ENCODE results near the gene NOTCH4.
"Not testable (repeated sequence)": the region's sequence is repeated elsewhere in the genome, so short reads cannot be mapped to it uniquely, and the experiment has no call there.

DNA sequence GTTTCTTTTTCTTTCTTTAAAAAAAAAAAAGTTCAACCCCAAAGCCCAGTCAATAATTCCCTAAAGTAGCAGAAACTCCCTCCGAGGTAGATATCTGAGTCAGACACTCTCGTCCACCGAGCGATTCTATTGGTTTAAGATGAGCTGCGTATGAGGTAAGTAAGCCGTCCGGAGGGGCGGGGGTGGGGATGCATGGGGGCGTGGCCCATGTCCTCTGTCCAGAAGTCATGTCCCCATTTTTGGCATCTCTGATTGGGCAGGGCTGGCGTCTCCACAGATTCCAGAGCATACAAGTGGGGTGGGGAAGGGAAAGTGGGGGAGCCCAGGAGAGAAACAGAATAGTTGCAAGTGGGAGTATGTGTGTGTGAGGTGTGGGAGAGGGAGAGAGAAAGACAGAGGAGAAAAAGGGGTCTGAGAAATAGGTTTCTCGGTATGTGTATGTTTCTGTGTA, 38.2 kb downstream of the NOTCH4 start:
- TF ChIP-seq, protein P1, sequence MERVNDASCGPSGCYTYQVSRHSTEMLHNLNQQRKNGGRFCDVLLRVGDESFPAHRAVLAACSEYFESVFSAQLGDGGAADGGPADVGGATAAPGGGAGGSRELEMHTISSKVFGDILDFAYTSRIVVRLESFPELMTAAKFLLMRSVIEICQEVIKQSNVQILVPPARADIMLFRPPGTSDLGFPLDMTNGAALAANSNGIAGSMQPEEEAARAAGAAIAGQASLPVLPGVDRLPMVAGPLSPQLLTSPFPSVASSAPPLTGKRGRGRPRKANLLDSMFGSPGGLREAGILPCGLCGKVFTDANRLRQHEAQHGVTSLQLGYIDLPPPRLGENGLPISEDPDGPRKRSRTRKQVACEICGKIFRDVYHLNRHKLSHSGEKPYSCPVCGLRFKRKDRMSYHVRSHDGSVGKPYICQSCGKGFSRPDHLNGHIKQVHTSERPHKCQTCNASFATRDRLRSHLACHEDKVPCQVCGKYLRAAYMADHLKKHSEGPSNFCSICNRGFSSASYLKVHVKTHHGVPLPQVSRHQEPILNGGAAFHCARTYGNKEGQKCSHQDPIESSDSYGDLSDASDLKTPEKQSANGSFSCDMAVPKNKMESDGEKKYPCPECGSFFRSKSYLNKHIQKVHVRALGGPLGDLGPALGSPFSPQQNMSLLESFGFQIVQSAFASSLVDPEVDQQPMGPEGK (CRISPR knock-in tag; IDR thresholded peaks at IDR 0.05; ENCODE audit: borderline replicate concordance), result not testable (repeated sequence)
- not testable (repeated sequence) for TF ChIP-seq ZFP3 (CRISPR knock-in tag; IDR thresholded peaks at IDR 0.05); ESRRG (CRISPR knock-in tag; IDR thresholded peaks at IDR 0.05); CSDC2 (CRISPR knock-in tag; IDR thresholded peaks at IDR 0.05); ZNF565 (CRISPR knock-in tag; conservative IDR thresholded peaks at IDR 0.05; ENCODE audit: low read depth); BACH2 (CRISPR knock-in tag; IDR thresholded peaks at IDR 0.05; ENCODE audit: borderline replicate concordance); ZNF8 (CRISPR knock-in tag; IDR thresholded peaks at IDR 0.05); PPARA (CRISPR knock-in tag; IDR thresholded peaks at IDR 0.05; ENCODE audit: borderline replicate concordance); GLIS3 (CRISPR knock-in tag; IDR thresholded peaks at IDR 0.05); TSHZ2 (CRISPR knock-in tag; IDR thresholded peaks at IDR 0.05)
- TF ChIP-seq, protein P2, sequence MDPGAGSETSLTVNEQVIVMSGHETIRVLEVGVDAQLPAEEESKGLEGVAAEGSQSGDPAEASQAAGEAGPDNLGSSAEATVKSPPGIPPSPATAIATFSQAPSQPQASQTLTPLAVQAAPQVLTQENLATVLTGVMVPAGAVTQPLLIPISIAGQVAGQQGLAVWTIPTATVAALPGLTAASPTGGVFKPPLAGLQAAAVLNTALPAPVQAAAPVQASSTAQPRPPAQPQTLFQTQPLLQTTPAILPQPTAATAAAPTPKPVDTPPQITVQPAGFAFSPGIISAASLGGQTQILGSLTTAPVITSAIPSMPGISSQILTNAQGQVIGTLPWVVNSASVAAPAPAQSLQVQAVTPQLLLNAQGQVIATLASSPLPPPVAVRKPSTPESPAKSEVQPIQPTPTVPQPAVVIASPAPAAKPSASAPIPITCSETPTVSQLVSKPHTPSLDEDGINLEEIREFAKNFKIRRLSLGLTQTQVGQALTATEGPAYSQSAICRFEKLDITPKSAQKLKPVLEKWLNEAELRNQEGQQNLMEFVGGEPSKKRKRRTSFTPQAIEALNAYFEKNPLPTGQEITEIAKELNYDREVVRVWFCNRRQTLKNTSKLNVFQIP (CRISPR knock-in tag; IDR thresholded peaks at IDR 0.05; ENCODE audit: borderline replicate concordance, low read depth), result not testable (repeated sequence)
- TF ChIP-seq, protein P3, sequence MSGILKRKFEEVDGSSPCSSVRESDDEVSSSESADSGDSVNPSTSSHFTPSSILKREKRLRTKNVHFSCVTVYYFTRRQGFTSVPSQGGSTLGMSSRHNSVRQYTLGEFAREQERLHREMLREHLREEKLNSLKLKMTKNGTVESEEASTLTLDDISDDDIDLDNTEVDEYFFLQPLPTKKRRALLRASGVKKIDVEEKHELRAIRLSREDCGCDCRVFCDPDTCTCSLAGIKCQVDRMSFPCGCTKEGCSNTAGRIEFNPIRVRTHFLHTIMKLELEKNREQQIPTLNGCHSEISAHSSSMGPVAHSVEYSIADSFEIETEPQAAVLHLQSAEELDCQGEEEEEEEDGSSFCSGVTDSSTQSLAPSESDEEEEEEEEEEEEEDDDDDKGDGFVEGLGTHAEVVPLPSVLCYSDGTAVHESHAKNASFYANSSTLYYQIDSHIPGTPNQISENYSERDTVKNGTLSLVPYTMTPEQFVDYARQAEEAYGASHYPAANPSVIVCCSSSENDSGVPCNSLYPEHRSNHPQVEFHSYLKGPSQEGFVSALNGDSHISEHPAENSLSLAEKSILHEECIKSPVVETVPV (CRISPR knock-in tag; IDR thresholded peaks at IDR 0.05), result not testable (repeated sequence)

Measured in SK-N-SH treated with all-trans-retinoic acid at 6 μM for 48 hours (cell line).